ENCODE results near the gene SLC25A42.

Gene SLC25A42

DNA sequence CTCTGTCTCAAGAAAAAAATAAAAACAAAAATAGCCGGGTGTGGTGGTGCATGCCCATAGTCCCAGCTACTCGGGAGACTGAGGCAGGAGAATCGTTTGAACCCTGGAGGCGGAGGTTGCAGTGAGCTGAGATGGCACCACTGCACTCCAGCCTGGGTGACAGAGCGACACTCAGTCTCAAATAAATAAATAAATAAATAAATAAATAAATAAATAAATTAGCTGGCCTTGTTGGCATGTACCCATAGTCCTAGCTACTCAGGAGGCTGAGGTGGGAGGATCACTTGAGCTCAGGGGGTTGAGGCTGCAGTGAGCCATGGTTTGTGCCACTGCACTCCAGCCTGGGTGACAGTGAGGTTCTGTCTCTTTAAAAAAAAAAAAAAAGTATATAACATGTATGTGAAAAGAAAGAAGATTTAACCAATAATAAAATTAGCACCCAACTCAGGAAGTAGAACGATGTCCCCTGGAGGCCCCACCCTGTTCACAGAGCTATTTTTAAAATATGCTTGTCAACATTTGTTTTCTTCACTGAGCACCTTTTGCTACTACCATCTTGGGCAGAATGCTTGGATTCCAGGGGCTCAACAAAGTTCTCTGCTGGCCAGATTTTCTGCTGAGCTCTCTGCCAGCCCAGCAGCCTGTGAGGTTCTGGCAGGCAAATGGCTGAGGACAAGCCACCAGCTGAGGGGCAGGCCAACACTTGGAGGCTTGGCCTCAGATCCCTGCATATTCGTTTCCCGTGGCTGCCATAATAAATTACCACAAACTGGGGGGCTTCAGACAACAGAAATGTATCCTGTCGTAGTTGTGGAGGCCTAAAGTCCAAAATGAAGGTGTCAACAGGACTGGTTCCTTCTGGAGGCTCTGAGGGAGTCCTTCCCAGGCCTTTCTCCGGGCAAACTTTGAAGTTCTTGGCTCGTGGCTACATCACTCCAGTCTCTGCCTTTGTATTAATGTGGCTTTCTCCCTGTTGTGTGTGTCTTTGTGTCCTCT lies 5.2 kb downstream of the SLC25A42 start:
- TF ChIP-seq GATA1 (IDR thresholded peaks at IDR 0.05; ENCODE audit: low read depth, low read length) (no peak), POLR2A (IDR thresholded peaks at IDR 0.05; ENCODE audit: low read length) (no peak)
- no peak for DNase-seq

DNA sequence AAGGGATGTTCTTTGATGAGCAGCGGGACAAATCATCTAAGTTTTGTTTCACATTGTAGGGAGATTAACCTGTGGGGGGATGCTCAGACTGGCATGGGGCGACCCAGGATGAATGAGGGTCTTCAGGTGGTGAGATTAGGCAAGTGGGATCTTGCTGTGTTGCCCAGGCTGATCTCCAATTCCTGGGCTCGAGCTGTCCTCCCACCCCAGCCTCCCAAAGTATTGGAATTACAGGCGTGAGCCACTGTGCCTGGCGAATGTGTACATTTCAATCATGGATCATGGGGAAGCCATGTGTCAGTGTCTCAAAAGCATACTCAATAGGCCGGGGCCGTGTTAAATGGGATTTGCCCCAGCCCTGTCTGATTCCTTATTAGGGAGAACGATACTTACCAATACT lies 8.1 kb downstream of the SLC25A42 start:
- TF ChIP-seq GATA1 (IDR thresholded peaks at IDR 0.05; ENCODE audit: low read depth, low read length) (no peak), POLR2A (IDR thresholded peaks at IDR 0.05; ENCODE audit: low read length) (no peak)
- no peak for DNase-seq

DNA sequence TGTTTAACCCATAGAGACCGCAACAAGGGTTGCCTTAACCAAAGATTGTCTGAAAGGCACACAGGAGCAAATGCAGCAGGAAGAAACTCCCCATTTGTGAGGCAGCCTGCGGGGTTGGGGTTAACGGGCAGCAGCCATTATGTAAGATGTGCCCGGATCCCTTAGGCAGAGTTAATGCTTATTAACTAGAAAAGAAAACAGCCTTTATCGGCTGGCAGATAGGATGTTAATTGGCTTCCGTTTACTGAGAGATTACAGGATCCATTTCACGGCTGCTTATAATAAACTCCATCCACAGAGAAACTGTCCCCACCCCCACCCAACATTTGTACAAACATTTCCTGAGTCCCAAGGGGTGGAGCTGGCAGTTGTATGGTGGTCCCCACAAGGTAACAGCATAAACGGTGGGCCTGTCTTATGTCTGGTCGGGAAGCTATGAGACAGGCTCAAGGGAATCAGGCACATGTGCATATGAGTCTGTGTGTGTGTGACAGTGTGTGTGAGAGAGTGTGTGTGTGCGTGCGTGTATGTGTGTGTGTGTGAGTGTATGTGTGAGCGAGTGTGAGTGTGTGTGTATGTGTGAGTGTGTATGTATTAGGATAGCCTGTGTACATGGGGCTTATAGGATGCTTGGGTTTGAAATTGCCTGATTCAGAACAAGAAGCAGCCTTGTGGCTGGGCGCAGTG lies 10.5 kb downstream of the SLC25A42 start:
- DNase-seq = no peak
- TF ChIP-seq GATA1 (IDR thresholded peaks at IDR 0.05; ENCODE audit: low read depth, low read length) (no peak), POLR2A (IDR thresholded peaks at IDR 0.05; ENCODE audit: low read length) (no peak)

DNA sequence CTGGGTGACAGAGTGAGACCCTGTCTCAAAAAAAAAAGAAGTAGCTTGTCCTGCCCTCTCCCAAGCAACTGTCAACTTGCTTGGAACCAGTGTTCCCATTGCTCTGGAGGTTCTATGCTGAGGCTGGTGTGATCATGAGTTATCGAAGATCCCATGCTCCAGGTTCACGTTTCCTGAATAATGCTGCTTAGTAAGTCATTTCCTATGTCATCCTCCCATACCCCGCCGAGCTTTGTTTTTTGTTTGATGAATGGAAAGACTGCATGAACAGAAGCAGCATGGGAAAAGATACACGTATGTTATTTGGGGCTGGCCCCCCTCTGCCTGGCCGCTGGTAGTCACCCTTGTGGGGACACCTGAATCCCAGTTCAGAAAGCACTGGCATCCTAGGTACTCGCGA lies 11.3 kb downstream of the SLC25A42 start:
- DNase-seq = no peak
- TF ChIP-seq POLR2A (IDR thresholded peaks at IDR 0.05; ENCODE audit: low read length) = no peak
- no peak for TF ChIP-seq GATA1 (IDR thresholded peaks at IDR 0.05; ENCODE audit: low read depth, low read length)

DNA sequence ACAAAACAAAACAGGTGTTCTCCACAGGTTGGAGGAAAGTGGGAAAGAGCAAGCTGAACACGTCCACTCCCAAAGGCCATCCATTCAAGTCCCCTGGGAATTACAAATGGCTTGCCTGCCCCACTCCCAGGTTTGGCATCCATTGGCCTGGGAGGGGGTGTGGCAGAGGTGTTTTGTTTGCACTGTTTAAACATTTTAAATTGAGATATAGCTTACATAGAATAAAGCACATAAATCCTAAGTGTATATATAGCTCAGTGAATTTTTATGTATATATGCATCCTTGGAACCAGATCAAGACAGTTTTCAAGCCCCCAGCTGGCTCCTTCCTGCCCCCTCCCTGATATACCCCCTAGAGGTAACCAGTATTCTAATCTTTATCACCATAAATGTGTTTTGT lies 12.7 kb downstream of the SLC25A42 start:
- no peak for DNase-seq
- no peak for TF ChIP-seq GATA1 (IDR thresholded peaks at IDR 0.05; ENCODE audit: low read depth, low read length)
- TF ChIP-seq POLR2A (IDR thresholded peaks at IDR 0.05; ENCODE audit: low read length) = no peak

DNA sequence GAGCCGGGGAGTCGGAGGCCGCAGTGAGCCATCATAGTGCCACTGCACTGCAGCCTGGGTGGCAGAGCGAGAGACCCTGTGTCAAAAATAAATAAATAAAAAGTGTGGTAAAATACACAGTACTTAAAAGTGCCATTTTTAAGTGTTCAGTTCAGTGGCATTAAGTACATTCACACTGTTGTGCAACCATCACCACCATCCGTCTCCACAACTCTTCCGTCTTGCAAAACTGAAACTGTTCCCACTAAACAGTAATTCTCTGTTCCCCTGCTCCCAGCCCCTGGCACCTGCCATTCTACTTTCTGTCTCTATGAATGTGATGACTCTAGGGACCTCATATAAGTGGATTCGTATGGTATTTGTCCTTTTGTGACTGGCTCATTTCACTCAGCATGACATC lies 13.3 kb downstream of the SLC25A42 start:
- no peak for DNase-seq
- TF ChIP-seq POLR2A (IDR thresholded peaks at IDR 0.05; ENCODE audit: low read length) = no peak

DNA sequence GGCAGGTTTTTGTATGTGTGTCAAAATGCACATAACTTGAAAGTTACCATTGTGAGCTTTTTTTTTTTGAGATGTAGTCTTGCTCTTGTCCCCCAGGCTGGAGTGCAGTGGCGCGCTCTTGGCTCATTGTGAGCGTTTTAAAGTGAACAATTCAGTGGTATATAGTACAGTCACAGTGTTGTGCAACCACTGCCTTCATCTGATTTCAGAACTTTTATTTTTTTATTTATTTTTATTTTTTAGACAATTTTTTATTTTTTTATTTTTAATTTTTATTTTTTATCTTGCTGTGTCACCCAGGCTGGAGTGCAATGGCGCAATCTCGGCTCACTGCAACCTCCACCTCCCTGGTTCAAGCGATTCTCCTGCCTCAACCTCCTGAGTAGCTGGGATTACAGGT lies 15.0 kb downstream of the SLC25A42 start:
- TF ChIP-seq POLR2A (IDR thresholded peaks at IDR 0.05; ENCODE audit: low read length) (no peak), GATA1 (IDR thresholded peaks at IDR 0.05; ENCODE audit: low read depth, low read length) (no peak)
- no peak for DNase-seq

DNA sequence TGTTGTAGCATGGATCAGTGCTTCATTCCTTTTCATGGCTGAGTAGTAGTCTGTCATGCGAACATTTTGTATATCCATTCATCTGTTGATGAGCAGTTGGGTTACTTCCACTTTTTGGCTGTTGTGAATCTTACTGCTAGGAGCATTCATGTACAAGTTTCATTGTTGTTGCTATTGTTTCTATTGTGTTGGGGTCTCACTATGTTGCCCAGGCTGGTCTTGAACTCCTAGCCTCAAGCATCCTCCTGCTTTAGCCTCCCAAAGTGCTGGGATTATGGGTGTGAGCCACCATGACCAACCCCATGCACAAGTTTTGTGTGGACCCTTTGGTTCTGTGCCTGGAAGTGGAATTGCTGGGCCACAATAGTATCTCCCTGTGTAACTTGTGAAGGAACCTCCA lies 15.8 kb downstream of the SLC25A42 start:
- DNase-seq = no peak
- TF ChIP-seq POLR2A (IDR thresholded peaks at IDR 0.05; ENCODE audit: low read length) (no peak), GATA1 (IDR thresholded peaks at IDR 0.05; ENCODE audit: low read depth, low read length) (no peak)

DNA sequence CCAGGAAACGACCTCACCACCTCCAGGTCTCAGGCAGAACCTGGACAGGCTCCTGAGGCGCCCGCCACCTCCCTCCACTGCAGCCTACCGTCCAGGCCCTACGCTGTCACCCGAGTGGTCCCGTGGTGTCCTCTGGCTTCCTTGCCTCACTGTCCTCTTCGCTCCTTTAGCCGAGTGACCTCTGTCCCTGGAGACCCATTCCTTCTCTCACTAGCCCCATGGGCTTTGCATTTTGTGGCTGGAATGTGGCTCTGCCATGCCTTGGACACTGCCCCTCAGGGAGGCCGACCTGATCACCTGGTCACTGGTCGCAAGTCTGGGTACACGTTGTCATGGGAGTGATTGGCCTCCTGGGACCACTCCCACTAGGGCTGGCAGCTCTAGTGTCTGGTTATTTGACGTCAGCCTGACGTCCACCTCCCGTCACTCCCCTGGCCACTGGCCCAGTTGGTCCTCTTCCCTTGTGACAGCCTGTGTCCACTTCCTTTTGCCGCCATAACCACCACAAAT lies 17.9 kb downstream of the SLC25A42 start:
- TF ChIP-seq GATA1 (IDR thresholded peaks at IDR 0.05; ENCODE audit: low read depth, low read length) (no peak), POLR2A (IDR thresholded peaks at IDR 0.05; ENCODE audit: low read length) (no peak)
- no peak for DNase-seq

DNA sequence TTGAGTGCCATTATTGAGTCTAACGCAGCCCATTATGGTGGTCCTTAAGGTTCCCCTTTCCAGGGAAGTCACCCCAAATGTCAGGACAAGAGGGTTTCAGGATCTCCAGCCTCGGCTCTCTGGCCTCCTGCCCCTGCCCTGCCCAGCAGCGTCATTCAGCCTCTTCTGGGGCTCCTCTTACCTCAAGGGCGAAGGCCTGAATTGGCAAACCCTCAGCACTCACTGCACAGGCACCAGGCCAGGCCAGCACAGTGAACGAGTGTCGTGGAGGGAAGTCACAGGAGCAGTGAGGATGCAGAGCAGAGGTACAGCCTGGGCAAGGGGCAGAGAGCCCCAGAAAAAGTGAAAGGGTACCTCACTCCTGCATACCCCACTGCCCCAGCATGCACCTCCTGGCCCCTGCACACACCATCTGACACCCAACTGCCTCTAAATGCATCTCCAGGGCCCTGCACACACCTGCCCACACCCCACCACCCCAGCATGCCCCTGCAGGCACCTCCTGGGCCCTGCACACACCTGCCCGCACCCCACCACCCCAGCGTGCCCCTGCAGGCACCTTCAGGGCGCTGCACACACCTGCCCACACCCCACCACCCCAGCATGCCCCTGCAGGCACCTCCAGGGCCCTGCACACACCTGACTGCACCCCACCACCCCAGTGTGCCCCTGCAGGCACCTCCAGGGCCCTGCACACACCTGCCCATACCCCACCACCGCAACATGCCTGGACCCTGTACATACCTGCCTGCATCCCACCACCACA lies 19.8 kb downstream of the SLC25A42 start:
- no peak for DNase-seq
- TF ChIP-seq GATA1 (IDR thresholded peaks at IDR 0.05; ENCODE audit: low read depth, low read length) (no peak), POLR2A (IDR thresholded peaks at IDR 0.05; ENCODE audit: low read length) (no peak)

DNA sequence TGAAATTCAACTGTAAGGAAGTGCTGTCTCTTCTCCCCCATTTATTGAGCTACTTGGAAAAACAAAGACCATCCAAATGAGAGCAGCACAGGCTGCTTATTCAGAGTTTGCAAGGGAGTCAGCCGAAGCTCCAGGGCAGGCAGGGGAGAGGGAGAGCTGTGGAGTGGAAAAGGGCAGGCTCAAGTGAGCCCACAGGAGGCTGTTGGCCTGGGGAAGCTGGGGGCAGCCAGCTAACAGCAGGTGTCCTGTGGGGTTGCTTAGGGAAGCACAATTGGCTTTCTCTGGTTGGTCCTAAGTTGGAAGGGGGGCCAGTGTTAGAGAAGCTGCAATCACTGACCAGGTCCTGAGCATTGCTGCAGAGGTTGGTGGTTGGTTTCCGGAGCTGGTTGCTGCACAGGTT lies 23.9 kb downstream of the SLC25A42 start:
- TF ChIP-seq POLR2A (IDR thresholded peaks at IDR 0.05; ENCODE audit: low read length) (no peak), GATA1 (IDR thresholded peaks at IDR 0.05; ENCODE audit: low read depth, low read length) (no peak)
- no peak for DNase-seq

DNA sequence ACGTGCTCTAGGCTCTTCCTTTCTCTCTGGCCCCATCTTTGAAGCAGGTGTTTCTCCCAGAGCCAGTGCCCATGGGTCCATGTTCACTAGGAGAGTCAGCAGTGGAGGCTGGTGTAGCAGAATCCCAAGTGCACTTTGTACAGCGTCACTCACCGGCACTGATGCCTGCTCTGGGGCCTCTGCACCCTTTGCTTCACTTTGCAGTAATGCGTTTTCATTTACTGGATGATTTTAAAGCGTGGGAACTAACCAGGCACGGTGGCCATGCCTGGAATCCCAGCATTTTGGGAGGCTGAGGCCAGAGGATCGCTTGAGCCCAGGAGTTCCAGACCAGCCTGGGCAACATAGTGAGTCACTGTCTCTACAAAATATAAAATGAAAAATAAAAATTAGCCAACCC lies 30.7 kb downstream of the SLC25A42 start:
- DNase-seq = no peak
- no peak for TF ChIP-seq POLR2A (IDR thresholded peaks at IDR 0.05; ENCODE audit: low read length)
- TF ChIP-seq GATA1 (IDR thresholded peaks at IDR 0.05; ENCODE audit: low read depth, low read length) = no peak

DNA sequence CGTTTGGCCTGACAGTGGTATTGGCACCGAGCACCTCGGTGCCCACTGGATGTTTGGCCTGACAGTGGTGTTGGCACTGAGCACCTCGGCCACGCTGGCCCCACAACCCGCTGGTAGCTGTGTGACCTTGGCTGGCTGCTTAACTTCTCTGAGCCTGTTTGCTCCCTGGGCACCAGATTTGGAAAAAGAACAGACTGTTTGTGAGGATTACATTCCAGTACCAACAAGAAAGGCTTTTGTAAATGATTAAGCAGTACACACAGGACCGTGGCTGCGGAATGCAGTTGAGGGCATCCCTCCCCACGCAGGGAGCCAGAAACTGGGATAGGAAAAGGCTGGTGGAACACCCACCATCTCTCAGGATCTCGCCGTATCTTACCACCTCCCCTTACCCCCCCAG lies 31.9 kb downstream of the SLC25A42 start:
- no peak for TF ChIP-seq GATA1 (IDR thresholded peaks at IDR 0.05; ENCODE audit: low read depth, low read length)
- no peak for TF ChIP-seq POLR2A (IDR thresholded peaks at IDR 0.05; ENCODE audit: low read length)
- DNase-seq = no peak
